Measurements from ENCODE around the gene AMIGO1. TPM values are rescaled to one million over a fixed set of nuclear protein-coding genes. Genes with fewer than 3 reads are reported as not detected.

Gene AMIGO1
- 2.8 and 3.0 TPM in 2 replicates for total RNA-seq

- DNase-seq (ENCODE audit: low read depth): no peak
- Histone ChIP-seq H3K36me3 (ENCODE audit: control insufficient read depth, insufficient read depth, low read length) (no peaks in the 10 kb centered on the region), H3K4me3 (ENCODE audit: low read depth, low read length) (peak within 1 kb of the TSS; percentile 52), H3K27me3 (ENCODE audit: control insufficient read depth, insufficient read depth, low read length) (peaks cover 5% of the 10 kb centered on the region)
- TF ChIP-seq, protein P1, sequence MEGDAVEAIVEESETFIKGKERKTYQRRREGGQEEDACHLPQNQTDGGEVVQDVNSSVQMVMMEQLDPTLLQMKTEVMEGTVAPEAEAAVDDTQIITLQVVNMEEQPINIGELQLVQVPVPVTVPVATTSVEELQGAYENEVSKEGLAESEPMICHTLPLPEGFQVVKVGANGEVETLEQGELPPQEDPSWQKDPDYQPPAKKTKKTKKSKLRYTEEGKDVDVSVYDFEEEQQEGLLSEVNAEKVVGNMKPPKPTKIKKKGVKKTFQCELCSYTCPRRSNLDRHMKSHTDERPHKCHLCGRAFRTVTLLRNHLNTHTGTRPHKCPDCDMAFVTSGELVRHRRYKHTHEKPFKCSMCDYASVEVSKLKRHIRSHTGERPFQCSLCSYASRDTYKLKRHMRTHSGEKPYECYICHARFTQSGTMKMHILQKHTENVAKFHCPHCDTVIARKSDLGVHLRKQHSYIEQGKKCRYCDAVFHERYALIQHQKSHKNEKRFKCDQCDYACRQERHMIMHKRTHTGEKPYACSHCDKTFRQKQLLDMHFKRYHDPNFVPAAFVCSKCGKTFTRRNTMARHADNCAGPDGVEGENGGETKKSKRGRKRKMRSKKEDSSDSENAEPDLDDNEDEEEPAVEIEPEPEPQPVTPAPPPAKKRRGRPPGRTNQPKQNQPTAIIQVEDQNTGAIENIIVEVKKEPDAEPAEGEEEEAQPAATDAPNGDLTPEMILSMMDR (IDR thresholded peaks at IDR 0.05; ENCODE audit: insufficient read depth, low read length, poor library complexity, severe bottlenecking): no peak
These were observed at the start of gene AMIGO1 for GRCh38 chr1:109509176-109510134. Gene AMIGO1 (minus strand): TSS chr1:109509727. CDS start chr1:109508912, 815 bp downstream.

GRCh38 chr1:109557520-109557919, 48.0 kb upstream of the AMIGO1 start:
- H3K4me3 ChIP-seq (ENCODE audit: low read depth, low read length): no peak overlapping the region
- TF ChIP-seq, protein P1 (IDR thresholded peaks at IDR 0.05; ENCODE audit: insufficient read depth, low read length, poor library complexity, severe bottlenecking): no peak
- H3K36me3 ChIP-seq (ENCODE audit: control insufficient read depth, insufficient read depth, low read length): no peaks in the 10 kb centered on the region
- no peak for DNase-seq (ENCODE audit: low read depth)
- H3K27me3 ChIP-seq (ENCODE audit: control insufficient read depth, insufficient read depth, low read length): no peaks in the 10 kb centered on the region

DNA sequence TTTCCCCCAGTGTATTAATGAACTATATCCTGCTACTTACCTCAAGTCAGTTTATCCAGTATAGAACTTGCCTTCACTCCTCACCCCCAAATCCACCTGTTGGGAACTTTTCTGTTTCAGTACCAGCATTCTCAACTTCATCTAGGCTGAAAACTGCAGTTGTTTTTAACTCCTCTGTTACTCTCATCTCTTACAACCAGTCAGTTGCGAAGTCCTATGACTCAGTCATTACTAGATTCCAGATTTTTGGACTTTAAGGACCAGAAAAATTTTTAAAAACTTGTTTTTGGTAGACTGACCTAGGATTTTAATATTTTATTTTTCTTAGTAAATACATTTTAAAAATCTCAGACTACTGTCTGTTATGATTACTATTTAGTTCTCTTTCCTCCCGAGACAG, 47.0 kb upstream of the AMIGO1 start:
- H3K27me3 ChIP-seq (ENCODE audit: control insufficient read depth, insufficient read depth, low read length): no peaks in the 10 kb centered on the region
- no peaks in the 10 kb centered on the region for H3K36me3 ChIP-seq (ENCODE audit: control insufficient read depth, insufficient read depth, low read length)
- TF ChIP-seq, protein P1 (IDR thresholded peaks at IDR 0.05; ENCODE audit: insufficient read depth, low read length, poor library complexity, severe bottlenecking): no peak
- DNase-seq (ENCODE audit: low read depth): no peak
- H3K4me3 ChIP-seq (ENCODE audit: low read depth, low read length): no peak overlapping the region

GRCh38 chr1:109548321-109549267, 39.1 kb upstream of the AMIGO1 start, which contains the start of gene GNAI3:
Gene GNAI3 (plus strand): TSS chr1:109548615. CDS start chr1:109548721, 106 bp downstream.
- Histone ChIP-seq H3K36me3 (ENCODE audit: control insufficient read depth, insufficient read depth, low read length) (no peaks in the 10 kb centered on the region), H3K4me3 (ENCODE audit: low read depth, low read length) (peak within 1 kb of the TSS; percentile 90), H3K27me3 (ENCODE audit: control insufficient read depth, insufficient read depth, low read length) (no peaks in the 10 kb centered on the region)
- peak; percentile 85 for DNase-seq (ENCODE audit: low read depth)
- TF ChIP-seq, protein P1 (IDR thresholded peaks at IDR 0.05; ENCODE audit: insufficient read depth, low read length, poor library complexity, severe bottlenecking): no peak

DNA sequence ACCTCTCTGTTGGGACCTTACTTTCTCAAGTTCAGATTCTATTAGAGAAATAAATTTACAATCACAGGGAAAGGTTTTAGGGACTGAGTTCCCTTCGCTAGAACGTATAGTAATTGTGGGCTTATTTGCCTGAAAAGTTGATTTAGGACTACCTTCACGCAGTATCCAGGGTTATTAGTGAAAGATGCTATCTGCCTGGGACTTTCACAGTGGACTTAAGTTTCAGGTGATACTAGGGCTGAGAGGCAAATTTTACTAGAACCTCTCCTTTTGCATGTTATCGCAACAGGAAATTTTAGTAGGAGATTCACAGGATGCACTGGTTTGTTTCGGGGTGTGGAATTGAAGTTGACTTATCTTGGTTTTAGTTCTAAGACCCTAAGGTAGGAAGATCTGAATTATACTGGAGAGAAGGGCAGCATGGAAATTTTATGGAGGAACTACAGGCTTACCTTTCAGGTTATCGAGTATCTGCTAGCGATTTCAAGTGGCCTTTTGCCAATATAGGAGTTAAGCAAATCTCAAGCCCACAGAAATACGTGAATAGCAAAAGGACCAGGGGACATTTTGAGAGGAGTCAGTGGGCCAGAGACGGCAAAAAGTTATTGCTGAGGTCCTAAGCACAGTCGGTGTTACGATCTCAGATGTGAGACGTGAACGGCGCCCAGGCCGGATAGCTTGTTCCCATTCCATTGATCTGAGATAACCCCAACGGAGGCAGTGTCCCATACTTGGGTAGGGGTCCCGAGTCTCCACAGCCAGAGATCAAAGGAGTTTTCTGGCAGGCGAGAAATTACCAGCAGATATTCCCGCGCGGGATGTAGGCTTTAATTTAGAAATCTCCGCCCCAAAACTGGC, 38.2 kb upstream of the AMIGO1 start:
- Histone ChIP-seq H3K27me3 (ENCODE audit: control insufficient read depth, insufficient read depth, low read length) (no peaks in the 10 kb centered on the region), H3K36me3 (ENCODE audit: control insufficient read depth, insufficient read depth, low read length) (no peaks in the 10 kb centered on the region), H3K4me3 (ENCODE audit: low read depth, low read length) (peak overlapping the region; percentile 90)
- TF ChIP-seq, protein P1 (IDR thresholded peaks at IDR 0.05; ENCODE audit: insufficient read depth, low read length, poor library complexity, severe bottlenecking): no peak
- DNase-seq (ENCODE audit: low read depth): no peak
